ENCODE measurements around the gene CDC42EP4.

- TF ChIP-seq ZNF274 (IDR thresholded peaks at IDR 0.05; ENCODE audit: insufficient read depth, insufficient read length) = no peak
- TF ChIP-seq CTCF (IDR thresholded peaks at IDR 0.05 in 2 of 3, conservative IDR thresholded peaks at IDR 0.05 in 1 of 3; ENCODE audit: control insufficient read depth in 2 of 3, extremely low read depth in 1 of 3, insufficient read depth in 1 of 3, low read depth in 3 of 3, low read length in 3 of 3) = no peak
- TF ChIP-seq POLR2A (IDR thresholded peaks at IDR 0.05; ENCODE audit: low read depth, low read length) = no peak
- TF ChIP-seq USF2 (IDR thresholded peaks at IDR 0.05; ENCODE audit: borderline replicate concordance, low read depth, low read length) = no peak
- TF ChIP-seq RELB (IDR thresholded peaks at IDR 0.05; ENCODE audit: low read depth) = no peak
- no peak for TF ChIP-seq ESRRA (IDR thresholded peaks at IDR 0.05; ENCODE audit: low read length)
- TF ChIP-seq EZH2 (IDR thresholded peaks at IDR 0.05; ENCODE audit: borderline replicate concordance, control insufficient read depth, low read depth, low read length) = no peak
These were observed 11.8 kb upstream of the CDC42EP4 start for GRCh38 chr17:73323409-73324159.

All from GM12878 (cell line).